HepG2 (cell line): ENCODE data around the gene GTF2H1. TPM values are rescaled to one million over a fixed set of nuclear protein-coding genes. Genes with fewer than 3 reads are reported as not detected.

Experiments
- CAMTA2 ChIP-seq: sonication (generic); formaldehyde crosslinking; IDR thresholded peaks from 2 replicates; pipeline ENCODE4 v1.4.0; 2020; ENCODE audit warnings: mild to moderate bottlenecking, missing genetic modification reagents, borderline replicate concordance
- DNMT1 ChIP-seq: sonication (generic); formaldehyde crosslinking; IDR thresholded peaks from 2 replicates; pipeline ENCODE4 v1.5.1; 2020; ENCODE audit warnings: mild to moderate bottlenecking, missing genetic modification reagents
- FOSL2 ChIP-seq: sonication (generic); formaldehyde crosslinking; IDR thresholded peaks from 2 replicates; pipeline ENCODE4 v1.4.0; 2020; ENCODE audit warnings: missing genetic modification reagents
- KIAA2018 ChIP-seq: sonication (generic); formaldehyde crosslinking; IDR thresholded peaks from 2 replicates; pipeline ENCODE4 v1.5.0; 2020; ENCODE audit warnings: mild to moderate bottlenecking, missing genetic modification reagents, borderline replicate concordance
- PLSCR1 ChIP-seq: sonication (generic); formaldehyde crosslinking; IDR thresholded peaks from 2 replicates; pipeline ENCODE4 v1.5.0; 2020; ENCODE audit warnings: missing genetic modification reagents, mild to moderate bottlenecking, borderline replicate concordance
- PRDM4 ChIP-seq: sonication (generic); formaldehyde crosslinking; IDR thresholded peaks from 2 replicates; pipeline ENCODE4 v1.9.0; 2021; ENCODE audit warnings: missing genetic modification reagents, borderline replicate concordance
- RNF219 ChIP-seq: sonication (generic); formaldehyde crosslinking; IDR thresholded peaks from 2 replicates; pipeline ENCODE4 v1.5.0; 2020; ENCODE audit warnings: mild to moderate bottlenecking, missing genetic modification reagents
- TBL1XR1 ChIP-seq: fragments of 150-350 bp; IDR thresholded peaks from 2 replicates; pipeline ENCODE4 v1.6.1; 2014; ENCODE audit warnings: borderline replicate concordance, low read length; ENCODE audit not compliant: partially characterized antibody
- YEATS4 ChIP-seq: sonication (generic); formaldehyde crosslinking; IDR thresholded peaks from 2 replicates; pipeline ENCODE4 v1.4.0; 2020; ENCODE audit warnings: missing genetic modification reagents, borderline replicate concordance
- ZMYM3 ChIP-seq: sonication (generic); formaldehyde crosslinking; IDR thresholded peaks from 2 replicates; pipeline ENCODE4 v1.5.1; 2020; ENCODE audit warnings: mild to moderate bottlenecking, missing genetic modification reagents
- ZNF24 ChIP-seq: fragments of 450-650 bp; IDR thresholded peaks from 2 replicates; pipeline ENCODE4 v1.6.1; 2017; ENCODE audit warnings: antibody characterized with exemption, mild to moderate bottlenecking
- ZNF331 ChIP-seq: sonication (generic); formaldehyde crosslinking; IDR thresholded peaks from 2 replicates; pipeline ENCODE4 v1.4.0; 2020; ENCODE audit warnings: missing genetic modification reagents
- ZNF441 ChIP-seq: sonication (generic); formaldehyde crosslinking; IDR thresholded peaks from 2 replicates; pipeline ENCODE4 v1.7.0; 2021; ENCODE audit warnings: missing genetic modification reagents, borderline replicate concordance
- ZNF552 ChIP-seq: sonication (generic); formaldehyde crosslinking; IDR thresholded peaks from 2 replicates; pipeline ENCODE4 v1.9.0; 2022; ENCODE audit warnings: missing genetic modification reagents, mild to moderate bottlenecking, borderline replicate concordance
- ZSCAN25 ChIP-seq: sonication (generic); formaldehyde crosslinking; IDR thresholded peaks from 2 replicates; pipeline ENCODE4 v1.8.0; 2022; ENCODE audit warnings: mild to moderate bottlenecking, missing genetic modification reagents
- polyA plus RNA-seq, 8 experiments: library from polyadenylated mRNA; depleted of rRNA in 3 of 8; stranded (reverse) in 7 of 8; unstranded in 1 of 8; fragments of >200 nt; fragmentation: Illumina TruSeq in 4 of 8; extraction: Trizol in 4 of 8; gene quantifications; 2 replicates each; pipeline versions ENCODE4 v1.2.1 to v1.2.3, GENCODE V29; 2011 to 2016; ENCODE audit warnings: low read depth in 4 of 8, missing spikeins in 1 of 8, mixed read lengths in 1 of 8; ENCODE audit not compliant: insufficient read depth in 1 of 8
- total RNA-seq, 5 experiments: library from RNA; depleted of rRNA; stranded (reverse); fragments of >200 nt; fragmentation: Illumina TruSeq; extraction: Trizol; gene quantifications; 2 replicates each; pipeline ENCODE4 v1.2.3, GENCODE V29; 2016; ENCODE audit warnings: low read depth in 1 of 5

Gene GTF2H1
- total and polyA plus RNA-seq, 2 of the 13 experiments (the other 11 are each of a cell fraction or from before 2014, with no cell fraction given) = 15.7 to 51.4 TPM

GRCh38 chr11:18321969-18322711 is at the start of gene GTF2H1, which contains the start of gene HPS5 (continued):
- TF ChIP-seq PRDM4 (CRISPR knock-in tag) = 0 out of 2 replicates have a peak, but pooled peaks have one; percentile 71
- TF ChIP-seq YEATS4 (CRISPR knock-in tag) = peak; percentile 99
- TF ChIP-seq ZNF331 = peak; percentile 61
- no peak for TF ChIP-seq KIAA2018
- 0 out of 2 replicates have a peak, but pooled peaks have one; percentile 30 for TF ChIP-seq ZNF24
- no peak for TF ChIP-seq ZMYM3 (CRISPR knock-in tag)
- TF ChIP-seq RNF219 (CRISPR knock-in tag) = 0 out of 2 replicates have a peak, but pooled peaks have one; percentile 43
- peak; percentile 86 for TF ChIP-seq ZNF441 (CRISPR knock-in tag)
- no peak for TF ChIP-seq DNMT1
- TF ChIP-seq CAMTA2 (CRISPR knock-in tag) = no peak
- no peak for TF ChIP-seq PLSCR1 (CRISPR knock-in tag)
- TF ChIP-seq ZSCAN25 (CRISPR knock-in tag) = peak; percentile 54; the same call in 1 of the 2 replicates
- TF ChIP-seq TBL1XR1 = no peak
- TF ChIP-seq ZNF552 = no peak
- TF ChIP-seq FOSL2 = peak; percentile 57; the same call in 1 of the 2 replicates
